ENCODE results near the gene SAP30L.

DNA sequence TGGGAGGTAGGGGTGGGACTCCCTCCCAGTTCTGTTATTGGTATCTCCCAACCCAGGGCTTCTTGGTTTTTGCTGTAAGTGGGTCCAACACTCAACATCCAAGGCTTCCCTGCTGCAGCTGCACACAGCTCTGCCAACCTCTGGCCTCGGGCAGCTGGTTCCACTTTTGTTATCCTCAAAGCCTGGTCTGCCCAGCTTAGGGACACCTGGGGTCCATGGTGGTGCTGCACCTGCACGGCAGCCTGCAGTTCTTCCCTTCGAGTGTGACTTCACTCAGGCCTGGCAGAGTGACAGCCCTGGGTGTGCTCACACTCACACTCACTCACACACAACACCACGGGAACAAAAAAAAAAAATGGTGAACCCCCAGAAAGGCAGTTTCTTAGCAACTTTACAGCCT is 15.3 kb upstream of the SAP30L start:
- no peak for TF ChIP-seq EZH2phosphoT487 (IDR thresholded peaks at IDR 0.05; ENCODE audit: insufficient read depth, low read depth)
- no peak for TF ChIP-seq EZH2 (IDR thresholded peaks at IDR 0.05; ENCODE audit: insufficient read depth, poor library complexity, severe bottlenecking)
